K562 (cell line): Measurements from ENCODE around the gene STOX1. TPM values are rescaled to one million over a fixed set of nuclear protein-coding genes. Genes with fewer than 3 reads are reported as not detected.

Experiments
- ATAC-seq: fragments of 200-7000 bp; cut with Tn5 transposase; 3 replicates; pipeline ENCODE4 v1.9.1; 2020; ENCODE audit warnings: moderate library complexity
- BruUV-seq: library from RNA; stranded (reverse); fragments of 400-500 nt; replicated peaks from 2 replicates; lab custom pipeline; 2021; lab: Mats Ljungman, UMichigan
- CTCF ChIA-PET: fragments of 300-600 bp; formaldehyde crosslinking; extraction: SDS; loops from one replicate; lab custom pipeline; 2021; ENCODE audit warnings: low intra/inter-chr PET ratio; lab: Yijun Ruan, JAX
- POLR2A ChIA-PET: fragments of 300-600, 350-650 bp; sonication (Branson Sonifier 250); formaldehyde crosslinking; extraction: SDS; loops from one replicate; lab custom pipeline; 2021; ENCODE audit warnings: antibody characterized with exemption, inconsistent platforms; lab: Yijun Ruan, JAX
- DNase-seq, 4 experiments: peaks; one replicate each; pipeline versions ENCODE4 v3.0.0 to v3.0.0-alpha.2; 2011 to 2018; ENCODE audit warnings: low spot score in 3 of 4, mixed read lengths in 3 of 4; ENCODE audit errors: extremely low read depth in 1 of 4
- FAIRE-seq: peaks from 2 replicates; lab custom pipeline; 2011; peaks lifted over from hg19 to GRCh38; lab: Jason Lieb, UNC
- H2AFZ ChIP-seq: 2 replicates; pipeline ENCODE4 v1.6.0; 2011; ENCODE audit warnings: low read depth, low read length, control low read depth, inconsistent platforms
- H3K27ac ChIP-seq: fragments of 200-600 bp; 3 replicates; pipeline ENCODE4 v1.8.0; 2011; ENCODE audit warnings: low read depth, mild to moderate bottlenecking, control low read depth, inconsistent platforms, low read length, moderate library complexity, mixed read lengths; ENCODE audit errors: extremely low read depth
- H3K27me3 ChIP-seq, 2 experiments: fragments of 300-600 bp in 1 of 2; 2 replicates in 1 of 2; 3 replicates in 1 of 2; pipeline versions ENCODE4 v1.6.0 to v1.8.0; 2011; ENCODE audit warnings: inconsistent platforms in 2 of 2, low read length in 2 of 2, mild to moderate bottlenecking in 1 of 2, mixed read lengths in 1 of 2, moderate library complexity in 1 of 2; ENCODE audit not compliant: control insufficient read depth in 2 of 2, insufficient read depth in 2 of 2
- H3K36me3 ChIP-seq: fragments of 300-600 bp; 3 replicates; pipeline ENCODE4 v1.8.0; 2011; ENCODE audit warnings: mild to moderate bottlenecking, low read length, inconsistent platforms; ENCODE audit not compliant: control insufficient read depth, insufficient read depth
- H3K4me1 ChIP-seq, 2 experiments: fragments of 200-600 bp in 1 of 2; replicated peaks in 1 of 2; 2 replicates in 1 of 2; 3 replicates in 1 of 2; pipeline versions ENCODE4 v1.5.1 to v1.8.0; 2011; ENCODE audit warnings: inconsistent platforms in 2 of 2, low read length in 2 of 2, mild to moderate bottlenecking in 1 of 2, mixed read lengths in 1 of 2, moderate library complexity in 1 of 2; ENCODE audit not compliant: control insufficient read depth in 2 of 2, insufficient read depth in 2 of 2
- H3K4me2 ChIP-seq: 2 replicates; pipeline ENCODE4 v1.6.1; 2011; ENCODE audit warnings: low read length, control low read depth, inconsistent platforms, mixed read lengths; ENCODE audit not compliant: insufficient read depth
- H3K4me3 ChIP-seq: fragments of 200-600 bp; sonication (generic), shearing (Covaris generic); 2 replicates; pipeline ENCODE4 v1.5.1; 2016; ENCODE audit warnings: control low read depth, inconsistent platforms
- H3K79me2 ChIP-seq: fragments of 200-600 bp; 3 replicates; pipeline ENCODE4 v1.8.0; 2011; ENCODE audit warnings: low read length, inconsistent platforms; ENCODE audit not compliant: control insufficient read depth, insufficient read depth
- H3K9ac ChIP-seq, 2 experiments: 2 replicates each; pipeline versions ENCODE4 v1.6.0 to v1.6.1; 2011; ENCODE audit warnings: low read depth in 2 of 2, low read length in 2 of 2, control low read depth in 1 of 2, inconsistent platforms in 1 of 2, mild to moderate bottlenecking in 1 of 2, mixed read lengths in 1 of 2; ENCODE audit not compliant: insufficient read depth in 1 of 2
- H3K9me1 ChIP-seq: one replicate; pipeline ENCODE4 v1.6.0; 2011; ENCODE audit warnings: inconsistent platforms, mild to moderate bottlenecking, low read length, moderate library complexity; ENCODE audit not compliant: control insufficient read depth, insufficient read depth
- H3K9me3 ChIP-seq: replicated peaks from 2 replicates; pipeline ENCODE4 v1.5.1; 2011; ENCODE audit warnings: low read depth, low read length, inconsistent platforms; ENCODE audit not compliant: control insufficient read depth, insufficient read depth
- H4K20me1 ChIP-seq: replicated peaks from 2 replicates; pipeline ENCODE4 v1.6.1; 2011; ENCODE audit warnings: low read length, inconsistent platforms, mixed read lengths; ENCODE audit not compliant: control insufficient read depth, insufficient read depth
- HSF4 ChIP-seq: fragments of 250-450 bp; sonication (Bioruptor Pico); IDR thresholded peaks from 2 replicates; pipeline ENCODE4 v2.1.2; 2022; ENCODE audit warnings: mild to moderate bottlenecking, moderate library complexity, borderline replicate concordance
- RFX1 ChIP-seq: fragments of 450-650 bp; IDR thresholded peaks from 2 replicates; pipeline ENCODE4 v1.6.1; 2016; ENCODE audit warnings: mild to moderate bottlenecking, moderate library complexity
- TAF1 ChIP-seq: IDR thresholded peaks from 2 replicates; pipeline ENCODE4 v1.6.1; 2011; ENCODE audit warnings: mild to moderate bottlenecking, low read length, moderate library complexity; ENCODE audit not compliant: insufficient read depth, control insufficient read depth, severe bottlenecking; ENCODE audit errors: extremely low read depth
- ZNF507 ChIP-seq: conservative IDR thresholded peaks from 2 replicates; pipeline ENCODE4 v1.6.1; 2017; ENCODE audit warnings: missing genetic modification characterization, missing compliant biosample characterization
- WGBS: fragments of 100-300 bp; shearing (Covaris generic); methylation state at CpG from one replicate; pipeline ENCODE4 v1.1.6; 2016; ENCODE audit warnings: low coverage, mixed read lengths; ENCODE audit not compliant: insufficient coverage; ENCODE audit errors: missing lambda C conversion rate; 5-methylcytosine and 5-hydroxymethylcytosine counted together
- in situ Hi-C: fragments of 300-500 bp; cut with MboI; formaldehyde crosslinking; loops from 4 replicates; pipeline ENCODE4 v1.15.0; 2018; ENCODE audit warnings: inconsistent platforms, mixed read lengths
- intact Hi-C: fragments of 100-400 bp; cut with micrococcal nuclease; formaldehyde crosslinking; loops from 2 replicates; pipeline ENCODE4 v1.14.2; 2022
- polyA plus RNA-seq, 8 experiments: library from polyadenylated mRNA; depleted of rRNA in 4 of 8; stranded (reverse) in 5 of 8; unstranded in 3 of 8; fragments of >200 nt; fragmentation: Nextera tagmentation in 2 of 8; fragmentation: Illumina TruSeq in 1 of 8; extraction: Ambion mirVana in 2 of 8; extraction: Trizol in 1 of 8; gene quantifications; 2 replicates each; pipeline versions ENCODE4 v1.2.1 to v1.2.3, GENCODE V29; 2011 to 2014; ENCODE audit warnings: inconsistent platforms in 1 of 8, missing spikeins in 1 of 8
- total RNA-seq, 7 experiments: library from RNA; depleted of rRNA in 6 of 7; stranded (reverse); fragments of >200 nt in 6 of 7; fragmentation: Illumina TruSeq in 2 of 7; extraction: Trizol in 2 of 7; gene quantifications; 2 replicates each; pipeline versions ENCODE4 v1.2.1 to v1.2.3, GENCODE V29; 2011 to 2021; ENCODE audit warnings: low replicate concordance in 1 of 7

STOX1 gene
- total and polyA plus RNA-seq, 9 of the 15 experiments (the other 6 are each of a cell fraction or from before 2014, with no cell fraction given), result 0.09 to 0.87 (median 0.29) TPM

DNA sequence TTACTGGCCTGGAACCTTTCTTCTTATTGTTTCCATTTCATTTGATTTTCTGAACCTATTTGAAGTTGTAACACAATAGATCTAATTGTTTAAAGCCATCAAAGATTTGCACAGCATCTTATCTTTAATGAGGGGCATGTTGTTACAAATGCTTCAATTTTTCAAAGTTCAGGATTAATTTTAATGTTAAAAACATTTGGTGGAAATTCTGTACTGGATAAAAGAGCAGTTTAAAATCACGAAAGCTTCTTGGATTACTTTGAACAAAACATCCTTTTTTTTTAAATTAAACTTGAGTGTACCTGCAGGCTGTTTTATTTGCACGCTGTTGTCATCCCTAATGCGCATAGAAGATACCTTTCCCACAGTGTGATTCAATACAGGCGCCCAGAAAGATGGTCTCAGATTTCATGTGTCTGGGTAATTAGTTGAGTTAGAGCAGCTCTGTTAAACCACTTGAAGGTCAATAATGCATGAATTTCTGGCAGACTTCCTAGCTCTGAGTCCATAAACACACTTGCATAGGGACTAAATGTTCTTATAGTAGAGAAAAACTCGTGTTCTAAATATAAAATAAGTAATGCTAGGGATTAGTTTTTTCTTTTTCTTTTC lies 44.5 kb downstream of the STOX1 start (continued):
- TF ChIP-seq ZNF507, result no peak
- no peak for TF ChIP-seq TAF1

DNA sequence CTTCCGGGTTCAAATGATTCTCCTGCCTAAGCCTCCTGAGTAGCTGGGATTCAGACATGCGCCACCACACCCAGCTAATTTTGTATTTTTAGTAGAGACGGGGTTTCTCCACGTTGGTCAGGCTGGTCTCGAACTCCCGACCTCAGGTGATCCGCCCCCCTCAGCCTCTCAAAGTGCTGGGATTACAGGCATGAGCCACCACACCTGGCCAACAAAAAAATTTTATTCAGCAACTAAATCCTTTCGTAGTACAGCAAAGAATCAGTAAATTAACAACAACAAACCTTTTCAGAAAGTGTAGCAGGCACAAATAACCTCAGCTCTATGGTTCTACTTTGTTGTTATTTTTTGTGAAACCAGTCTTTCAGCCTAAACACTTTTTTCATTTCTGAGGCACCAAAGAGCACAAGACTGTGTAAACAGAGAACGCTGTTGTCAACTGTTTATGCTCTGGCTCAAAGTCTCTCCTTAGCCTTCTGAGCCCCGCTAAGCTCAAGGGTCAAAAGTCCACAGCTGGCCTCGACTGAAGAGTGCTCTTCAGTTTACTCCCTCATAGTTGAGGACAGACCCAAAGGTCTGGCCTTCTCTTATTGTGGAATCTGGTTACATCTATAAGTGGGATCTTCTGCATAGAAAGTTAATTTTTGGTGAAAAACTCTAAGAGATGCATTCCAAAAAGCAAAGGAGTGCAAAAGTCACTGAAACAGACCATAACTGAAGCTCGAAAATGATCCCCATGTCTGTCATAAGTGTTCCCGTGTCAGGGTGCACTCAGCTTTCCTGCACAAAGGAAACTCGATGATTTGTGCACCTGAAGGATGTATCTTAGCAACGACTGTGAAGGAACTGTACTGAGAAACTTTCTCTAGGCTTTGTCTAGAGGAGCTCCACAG lies 49.2 kb downstream of the STOX1 start:
- no peak overlapping the region for H3K9ac ChIP-seq
- intact Hi-C loops (no loop called here), in situ Hi-C loops (no loop called here)
- no peak overlapping the region for H3K4me3 ChIP-seq
- peaks cover 0 to under 1% of the 10 kb centered on the region in 2 experiments; a peak in 1 of 5 replicates for H3K4me1 ChIP-seq
- no peaks in the 10 kb centered on the region for H4K20me1 ChIP-seq
- H2AFZ ChIP-seq, result peak overlapping the region; percentile 26
- no peak overlapping the region for H3K27ac ChIP-seq
- ChIA-PET CTCF (interaction anchor here (0.5 kb wide), 1 partner anchor 1081 kb away, joined by 3 read pairs; no protein-coding TSS in a partner anchor), POLR2A (interaction anchor here (0.7 to 0.8 kb wide), 3 partner anchors 20 to 48 kb away, joined by 3 read pairs; no protein-coding TSS in a partner anchor)
- no TSS peak for BruUV-seq
- H3K9me1 ChIP-seq, result no peaks in the 10 kb centered on the region
- FAIRE-seq (no peak), DNase-seq (no peak), ATAC-seq (no peak)
- 37% methylated on average over 15 of the region's 15 CpGs for WGBS
- no peaks in the 10 kb centered on the region for H3K79me2 ChIP-seq
- no peaks in the 10 kb centered on the region for H3K36me3 ChIP-seq
- no peaks in the 10 kb centered on the region for H3K9me3 ChIP-seq
- no peak overlapping the region for H3K4me2 ChIP-seq
- H3K27me3 ChIP-seq, result no peaks in the 10 kb centered on the region
- TF ChIP-seq HSF4, result no peak
- TF ChIP-seq RFX1, result peak; percentile 34; the same call in 1 of the 2 replicates
